GM18507 (cell line): ENCODE measurements around the gene CACNA1C.

Source experiments
- DNase-seq: peaks from one replicate; pipeline ENCODE4 v3.0.0; 2011; ENCODE audit warnings: low read depth; ENCODE audit not compliant: insufficient read length; ENCODE audit errors: extremely low spot score
- FAIRE-seq: peaks from 2 replicates; lab custom pipeline; 2011; peaks lifted over from hg19 to GRCh38; lab: Jason Lieb, UNC

CACNA1C gene

GRCh38 chr12:2432856-2433255 lies 380.1 kb downstream of the CACNA1C start:
- no peak for DNase-seq
- no peak for FAIRE-seq

DNA sequence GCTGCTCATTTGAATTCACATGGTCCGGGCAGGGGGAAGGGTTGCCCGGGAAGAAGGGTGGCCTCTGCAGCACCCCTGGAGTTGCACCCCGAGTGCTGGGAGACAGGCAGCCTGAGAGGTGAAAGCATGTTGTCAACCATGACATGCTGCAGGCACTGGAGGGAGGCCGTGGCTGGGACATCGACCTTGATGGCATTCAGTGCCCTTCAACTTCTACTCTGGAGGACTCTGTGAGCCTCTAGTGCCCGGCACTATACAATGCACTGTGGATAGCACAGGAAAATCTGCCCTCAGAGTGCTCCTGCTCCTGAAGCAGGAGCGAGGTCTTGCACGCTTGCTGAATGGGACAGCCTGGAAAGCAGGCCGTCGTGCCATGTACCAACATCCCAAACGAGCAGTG lies 382.7 kb downstream of the CACNA1C start:
- DNase-seq, result no peak
- no peak for FAIRE-seq

GRCh38 chr12:2439332-2440100 lies 386.7 kb downstream of the CACNA1C start:
- FAIRE-seq, result no peak
- DNase-seq, result no peak

DNA sequence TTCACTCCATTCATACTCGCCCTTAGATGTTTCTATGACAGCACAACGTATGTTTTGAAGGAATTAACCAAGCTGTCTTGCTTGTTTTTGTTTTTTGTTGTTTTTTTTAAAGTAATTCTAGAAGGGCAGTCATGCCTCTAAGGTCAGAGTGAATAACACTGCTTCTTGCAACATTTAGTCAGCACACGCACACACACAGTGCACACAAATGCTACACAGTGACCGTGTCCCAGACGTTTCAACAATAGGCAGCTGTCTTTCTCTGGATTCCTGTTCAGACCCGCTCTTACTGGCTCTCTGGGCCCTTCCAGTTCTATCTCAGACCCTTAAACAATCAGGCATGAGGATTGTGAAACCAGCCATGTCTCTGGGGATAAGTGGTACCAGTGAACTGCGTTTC lies 391.0 kb downstream of the CACNA1C start:
- FAIRE-seq (no peak), DNase-seq (no peak)

DNA sequence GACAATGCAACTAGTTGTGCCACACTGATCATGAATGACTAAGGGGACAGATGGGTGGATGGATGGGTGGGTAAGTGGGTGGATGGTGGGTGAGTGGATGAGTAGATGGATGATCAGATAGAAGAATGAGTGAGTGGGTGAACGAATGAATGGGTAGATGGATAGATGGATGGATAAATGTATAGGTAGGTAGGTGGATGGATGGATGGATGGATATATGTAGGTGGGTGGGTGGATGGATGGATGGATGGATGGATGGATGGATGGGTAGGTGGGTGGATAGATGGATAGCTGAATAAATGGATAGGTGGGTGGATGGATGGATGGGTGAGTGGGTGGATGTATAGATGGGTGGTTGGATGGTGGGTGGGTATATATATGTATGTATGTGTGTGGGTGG lies 393.2 kb downstream of the CACNA1C start:
- no peak for FAIRE-seq
- DNase-seq, result no peak

DNA sequence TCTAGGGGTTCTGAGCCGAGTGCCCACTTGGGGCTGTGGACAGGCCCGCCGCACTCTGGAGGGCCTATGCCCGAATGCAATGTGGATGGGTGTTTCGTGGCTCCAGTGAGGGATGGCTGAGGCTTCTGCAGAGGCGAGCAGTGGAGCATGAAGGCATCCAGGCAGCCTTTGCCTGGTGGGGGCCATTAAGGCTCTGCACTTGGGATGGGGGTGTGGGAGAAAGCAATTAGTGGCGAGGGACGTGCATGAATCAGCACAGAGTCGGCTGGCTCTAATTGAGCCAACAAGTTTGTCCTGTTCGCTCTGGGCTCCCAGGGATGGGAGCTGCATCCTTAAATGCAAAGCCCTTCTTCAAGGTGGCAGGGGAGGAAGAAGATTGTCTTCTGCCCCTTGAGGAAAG lies 395.1 kb downstream of the CACNA1C start:
- no peak for DNase-seq
- no peak for FAIRE-seq

DNA sequence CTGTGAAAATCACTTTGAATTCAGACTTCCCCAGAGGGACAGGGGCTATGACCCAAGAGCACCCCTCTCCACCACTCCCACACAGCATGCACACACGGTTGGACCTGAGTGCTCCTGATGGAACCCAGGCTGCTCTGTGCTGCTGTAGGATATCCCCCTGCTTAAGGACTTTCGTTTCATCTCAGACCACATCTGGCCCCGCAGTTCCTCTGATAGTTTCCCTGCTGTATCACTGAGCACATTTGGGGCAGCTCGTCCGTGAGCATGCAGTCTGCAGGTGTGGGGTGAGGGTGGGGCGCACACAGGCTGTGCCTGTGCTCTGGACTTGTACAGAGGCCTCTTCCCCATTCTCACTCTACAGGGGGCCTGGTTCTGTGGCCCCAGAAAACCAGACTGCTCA lies 396.8 kb downstream of the CACNA1C start:
- DNase-seq (no peak), FAIRE-seq (no peak)

DNA sequence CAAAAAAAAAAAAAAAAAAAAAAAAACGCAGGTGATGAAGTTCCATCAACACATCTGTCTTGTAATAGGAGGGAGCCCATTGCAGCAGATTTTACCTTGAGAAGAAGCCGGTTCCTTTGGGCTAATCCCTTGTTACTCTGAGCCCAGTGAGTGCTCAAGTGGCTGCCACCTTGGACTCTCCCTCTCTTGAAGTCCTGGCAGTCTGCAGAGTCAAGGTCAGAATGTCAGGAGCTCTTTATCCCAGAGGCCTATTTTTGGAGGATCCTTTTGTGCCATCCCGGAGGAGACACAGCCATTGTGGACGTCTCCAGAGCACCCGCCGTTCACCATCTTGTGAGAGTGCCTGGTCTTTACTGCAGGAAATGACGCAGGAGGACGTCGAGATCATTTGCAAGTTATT lies 397.8 kb downstream of the CACNA1C start:
- DNase-seq (no peak), FAIRE-seq (no peak)

- no peak for FAIRE-seq
- no peak for DNase-seq
Measured at GRCh38 chr12:2451025-2451424, 398.2 kb downstream of the CACNA1C start.

DNA sequence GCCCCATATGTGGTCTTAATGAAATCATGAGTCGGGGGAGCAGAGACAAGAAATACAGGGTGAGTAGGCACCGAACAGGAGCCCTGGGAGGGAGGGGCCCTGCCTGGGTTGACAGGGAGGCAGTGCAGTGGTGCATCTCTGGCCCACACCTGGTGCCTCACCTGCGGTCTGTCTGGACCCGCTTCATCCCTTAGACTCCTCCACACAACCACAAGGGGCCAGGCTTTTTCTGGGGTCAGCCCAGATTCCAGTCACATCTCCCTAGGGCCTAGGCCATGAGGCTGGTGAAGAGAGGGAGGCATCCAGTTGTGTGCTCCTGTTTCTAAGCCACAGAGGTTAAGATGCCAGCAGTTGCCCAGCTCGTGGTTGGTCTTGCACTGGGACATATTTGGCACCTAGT lies 398.7 kb downstream of the CACNA1C start:
- FAIRE-seq (no peak), DNase-seq (no peak)

GRCh38 chr12:2453076-2453760 lies 400.4 kb downstream of the CACNA1C start:
- DNase-seq (no peak), FAIRE-seq (no peak)

DNA sequence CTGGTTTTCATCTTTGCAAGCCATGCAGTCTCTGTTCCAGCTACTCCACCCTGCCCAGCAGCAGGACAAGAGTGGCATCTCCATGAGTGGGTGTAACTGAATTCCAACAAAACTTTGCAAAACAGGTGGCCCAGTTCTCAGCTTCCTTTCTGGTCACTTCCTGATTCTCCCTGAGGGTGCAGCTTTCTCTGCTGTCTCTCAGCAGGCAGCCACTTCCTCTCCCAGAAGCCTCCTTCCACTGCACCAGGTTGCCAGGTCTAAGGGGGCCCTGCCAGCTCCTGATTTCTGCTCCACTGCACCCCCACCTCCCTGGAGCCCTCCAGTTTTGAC lies 400.9 kb downstream of the CACNA1C start:
- no peak for FAIRE-seq
- DNase-seq, result no peak

GRCh38 chr12:2454601-2455177 lies 401.9 kb downstream of the CACNA1C start:
- DNase-seq (no peak), FAIRE-seq (no peak)

- no peak for FAIRE-seq
- no peak for DNase-seq
Measured at GRCh38 chr12:2455410-2455809, 402.6 kb downstream of the CACNA1C start.

DNA sequence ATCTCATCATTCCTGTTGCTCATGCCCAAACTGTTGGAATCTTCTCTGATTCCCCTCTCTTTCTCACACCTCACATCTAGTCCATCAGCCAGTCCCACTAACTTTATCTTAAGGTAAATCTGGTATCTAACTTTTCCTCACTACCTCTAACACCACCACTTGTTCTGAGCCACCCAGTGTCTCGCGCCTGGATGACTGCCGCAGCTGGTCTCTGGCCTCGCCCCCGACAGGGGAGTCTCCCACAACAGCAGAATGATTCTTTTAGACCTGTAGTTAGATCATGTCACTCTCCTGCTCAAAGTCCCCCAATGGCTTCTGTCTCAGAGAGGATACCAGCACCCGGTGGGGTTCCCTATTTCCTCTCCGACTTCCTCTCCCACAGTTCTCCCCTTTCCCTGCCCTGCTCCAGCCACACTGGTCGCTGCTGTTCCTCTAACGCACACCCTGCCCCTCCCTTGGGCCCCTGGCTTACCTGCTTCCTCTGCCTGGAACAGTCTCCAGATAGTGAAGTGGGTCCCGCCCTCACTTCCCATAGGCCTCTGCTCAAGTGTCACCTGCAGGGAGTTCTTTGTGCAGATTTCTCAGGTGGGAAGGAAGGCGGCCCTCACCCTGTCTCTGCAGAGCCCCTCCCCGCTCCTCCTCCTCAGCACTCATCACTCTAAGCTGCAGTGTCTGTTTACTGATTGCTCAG lies 403.5 kb downstream of the CACNA1C start:
- FAIRE-seq (no peak), DNase-seq (no peak)

DNA sequence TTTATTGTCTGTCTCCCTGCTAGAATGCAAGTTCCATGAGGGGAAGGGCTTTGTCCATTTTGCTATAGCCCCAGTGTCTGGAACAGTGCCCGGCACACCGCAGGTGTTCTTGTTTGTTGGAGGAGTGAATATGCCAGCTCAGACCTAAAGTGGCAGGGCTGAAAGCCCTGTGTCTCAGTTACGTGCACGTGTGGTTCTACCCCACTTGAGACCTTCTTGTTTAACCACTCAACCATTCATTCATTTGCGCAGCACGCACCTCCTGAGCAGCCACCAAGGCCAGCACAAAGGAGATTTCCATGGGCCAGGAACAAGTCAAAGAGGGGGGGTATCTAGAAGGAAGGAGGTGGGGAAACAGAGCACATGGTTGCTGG lies 404.0 kb downstream of the CACNA1C start:
- FAIRE-seq, result no peak
- DNase-seq, result no peak

- no peak for FAIRE-seq
- no peak for DNase-seq
Measured at GRCh38 chr12:2457215-2457932, 404.6 kb downstream of the CACNA1C start.

GRCh38 chr12:2457933-2458414 lies 405.2 kb downstream of the CACNA1C start:
- no peak for DNase-seq
- FAIRE-seq, result no peak

DNA sequence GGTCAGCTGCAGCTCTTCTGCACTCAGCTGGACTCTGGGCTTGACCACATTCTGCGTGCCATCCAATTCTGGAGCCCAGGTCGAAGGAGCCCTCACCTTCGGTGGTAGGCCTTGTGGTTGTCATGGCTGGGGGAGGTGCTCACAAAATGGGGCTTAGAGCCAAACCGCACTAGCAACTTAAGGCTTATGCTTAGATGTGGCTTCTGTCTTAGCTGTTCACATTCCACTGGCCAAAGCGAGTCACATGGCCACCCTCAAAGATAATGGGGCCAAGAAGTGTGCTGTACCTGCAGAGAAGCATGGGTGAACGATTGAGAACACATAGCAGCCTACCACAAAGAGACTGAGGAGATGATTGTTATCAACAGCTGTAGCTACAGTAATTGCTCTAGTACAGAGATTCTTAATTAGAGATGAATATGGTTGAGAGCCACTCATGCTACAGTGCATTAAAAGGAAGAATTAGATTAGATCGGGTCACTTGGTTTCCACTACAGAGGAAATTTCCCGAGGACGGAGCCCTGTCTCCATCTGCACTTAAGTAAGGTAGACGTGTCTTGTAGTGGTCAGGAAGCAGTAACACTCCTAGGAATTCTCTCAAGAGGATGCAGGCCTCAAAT lies 407.4 kb downstream of the CACNA1C start:
- no peak for FAIRE-seq
- no peak for DNase-seq
